HG03575 (cell line): Measurements from ENCODE around the gene ARFGAP2.

Experiments
- ATAC-seq: cut with Tn5 transposase; IDR thresholded peaks from one replicate; pipeline ENCODE4 v1.9.1; 2021; ENCODE audit not compliant: unreplicated experiment, insufficient number of reproducible peaks, low FRiP score; ENCODE audit errors: extremely low read depth

ARFGAP2 gene

DNA sequence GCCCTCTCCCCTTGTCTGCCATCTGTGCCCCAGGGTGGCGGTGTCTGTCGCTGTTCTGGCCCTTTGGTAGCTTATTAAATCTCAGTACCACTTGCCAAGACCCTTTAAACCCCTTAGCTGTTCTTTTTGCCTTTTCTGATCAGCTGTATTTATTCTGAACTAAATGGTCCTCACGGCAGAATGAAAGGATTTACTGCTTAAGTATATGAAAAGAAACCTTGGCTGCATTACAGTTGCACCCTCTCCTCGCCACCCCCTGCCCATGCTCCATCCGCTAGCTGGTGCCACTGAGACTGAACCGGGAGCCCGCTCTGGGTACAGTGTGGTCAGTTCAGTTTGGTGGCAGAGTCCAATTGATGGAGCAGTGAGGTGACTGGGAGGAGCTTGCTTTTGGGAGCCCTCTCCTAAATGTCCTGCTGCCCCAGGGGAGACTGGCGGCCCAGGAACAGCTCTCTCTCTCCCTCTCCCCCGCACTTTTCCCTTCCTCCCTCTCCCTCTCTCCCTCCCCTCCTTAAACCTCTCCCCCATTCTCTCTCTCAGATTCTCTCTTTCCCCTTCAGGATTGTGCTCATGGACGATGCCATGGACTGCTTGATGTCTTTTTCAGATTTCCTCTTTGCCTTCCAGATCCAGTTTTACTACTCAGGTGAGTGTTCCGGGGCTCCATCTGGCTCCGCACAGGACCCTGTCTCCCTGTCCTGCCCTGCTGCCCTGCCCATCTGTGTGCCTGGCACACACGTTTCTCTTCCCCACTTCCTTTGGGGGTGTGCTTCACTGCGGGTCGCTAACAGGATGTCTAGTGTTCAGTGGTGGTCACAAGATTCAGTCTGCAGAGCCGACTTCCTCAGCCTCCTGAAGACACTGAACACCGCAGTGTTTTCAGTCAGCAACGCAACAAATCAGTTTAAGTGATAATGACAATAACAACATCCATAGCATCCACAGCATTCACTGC is 21.8 kb downstream of the ARFGAP2 start:
- no peak for ATAC-seq

DNA sequence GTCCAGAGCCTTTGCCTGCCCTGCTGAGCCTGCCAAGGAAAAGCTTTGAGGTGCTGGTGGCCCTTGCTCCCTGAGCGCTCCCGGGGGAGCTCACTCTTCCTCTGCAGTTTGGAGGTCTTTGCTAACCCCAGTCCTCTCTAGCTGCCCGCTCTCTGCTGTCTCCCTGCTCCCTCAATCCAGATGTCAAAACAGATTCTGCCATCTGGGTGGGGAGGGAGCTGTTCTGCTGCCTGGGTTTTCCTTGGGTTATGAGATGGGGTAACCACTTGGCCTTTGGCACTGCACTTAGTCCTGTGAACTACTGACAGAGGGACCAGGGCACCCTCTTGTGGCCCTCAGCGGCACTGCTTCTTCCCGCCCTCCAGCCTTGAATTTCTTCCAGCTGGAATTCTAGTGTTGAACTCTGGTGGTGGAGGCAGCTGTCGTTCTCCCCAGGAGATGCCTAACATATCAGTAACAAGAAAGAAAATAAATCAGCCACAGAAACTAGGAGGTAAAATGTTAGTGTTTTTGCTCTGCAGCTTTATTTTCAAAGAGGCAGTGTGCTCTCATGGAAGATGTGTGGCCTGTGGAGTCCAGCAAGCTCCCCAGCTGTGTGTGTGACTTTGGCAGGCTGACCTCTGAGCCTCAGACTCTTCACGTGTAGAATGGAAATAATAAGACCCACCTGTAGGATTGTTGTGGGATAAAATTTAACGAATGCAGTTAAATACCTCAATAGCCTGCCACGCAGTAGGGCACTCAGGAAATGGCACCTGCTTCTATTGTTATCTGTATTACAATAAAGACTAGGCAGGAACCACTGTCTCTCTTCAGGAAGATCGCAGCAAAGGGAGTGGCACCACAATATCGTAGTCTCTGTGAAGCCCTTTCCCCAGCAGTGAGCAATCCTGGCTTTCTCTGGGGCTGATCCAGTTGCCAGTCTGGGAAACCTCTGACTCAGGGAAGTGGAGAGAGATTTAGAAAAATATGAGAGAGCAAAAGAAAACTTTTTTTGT is 23.4 kb downstream of the ARFGAP2 start:
- ATAC-seq: no peak

DNA sequence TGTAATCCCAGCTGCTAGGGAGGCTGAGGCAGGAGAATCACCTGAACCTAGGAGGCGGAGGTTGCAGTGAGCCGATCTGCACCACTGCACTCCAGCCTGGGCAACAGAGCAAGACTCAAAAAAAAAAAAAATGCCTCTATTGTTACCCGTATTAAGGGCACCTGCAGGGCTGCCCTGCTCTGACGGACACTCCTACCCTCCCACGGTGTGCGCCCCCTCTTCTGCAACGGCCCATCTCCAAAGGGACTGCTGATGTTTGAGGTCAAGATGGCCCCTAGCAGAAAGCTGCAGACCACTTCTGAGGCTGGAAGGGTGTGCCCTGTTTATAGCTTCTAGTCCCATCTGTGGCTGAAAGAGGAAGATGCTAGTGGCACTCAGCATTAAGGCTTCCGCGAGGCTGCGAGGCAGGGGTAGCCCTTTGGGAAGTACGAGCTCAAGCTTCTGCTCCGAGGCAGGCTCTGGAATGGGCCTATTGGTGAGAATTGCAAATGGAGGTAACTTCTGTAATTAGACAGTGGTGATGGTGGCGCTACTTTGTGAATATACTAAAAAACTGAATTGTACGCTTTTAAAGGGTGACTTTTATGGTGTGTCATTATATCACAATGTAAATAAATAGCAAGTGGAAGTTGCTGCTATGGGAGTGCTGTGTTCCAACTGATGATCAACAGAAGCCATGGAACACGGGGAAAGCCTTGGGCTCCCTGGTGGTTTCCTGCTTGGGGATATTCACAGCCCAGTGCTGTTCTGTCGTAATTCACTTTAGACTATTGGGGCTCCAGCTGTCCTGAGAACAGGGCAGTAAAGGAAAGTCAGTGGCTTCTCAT is 24.3 kb downstream of the ARFGAP2 start:
- ATAC-seq: no peak

DNA sequence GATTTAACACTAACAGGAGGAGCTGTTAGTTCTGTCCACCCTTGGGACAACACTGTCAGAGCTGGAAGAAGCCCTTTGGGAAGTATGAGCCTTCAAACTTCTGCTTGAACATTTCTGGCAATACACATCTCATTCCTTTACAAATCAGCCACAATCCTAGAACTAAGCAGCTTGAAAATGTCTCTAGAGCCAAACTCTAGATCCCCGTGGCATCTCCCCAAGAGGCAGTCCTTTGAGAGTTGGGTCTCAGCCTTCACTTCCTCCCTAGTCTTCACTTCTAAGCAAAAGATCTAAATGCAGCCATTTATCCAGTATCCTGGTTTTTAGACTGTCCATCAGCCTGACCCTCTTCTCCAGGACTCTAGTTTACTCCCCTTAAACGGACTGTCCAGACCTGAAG is 26.9 kb downstream of the ARFGAP2 start:
- ATAC-seq: no peak

DNA sequence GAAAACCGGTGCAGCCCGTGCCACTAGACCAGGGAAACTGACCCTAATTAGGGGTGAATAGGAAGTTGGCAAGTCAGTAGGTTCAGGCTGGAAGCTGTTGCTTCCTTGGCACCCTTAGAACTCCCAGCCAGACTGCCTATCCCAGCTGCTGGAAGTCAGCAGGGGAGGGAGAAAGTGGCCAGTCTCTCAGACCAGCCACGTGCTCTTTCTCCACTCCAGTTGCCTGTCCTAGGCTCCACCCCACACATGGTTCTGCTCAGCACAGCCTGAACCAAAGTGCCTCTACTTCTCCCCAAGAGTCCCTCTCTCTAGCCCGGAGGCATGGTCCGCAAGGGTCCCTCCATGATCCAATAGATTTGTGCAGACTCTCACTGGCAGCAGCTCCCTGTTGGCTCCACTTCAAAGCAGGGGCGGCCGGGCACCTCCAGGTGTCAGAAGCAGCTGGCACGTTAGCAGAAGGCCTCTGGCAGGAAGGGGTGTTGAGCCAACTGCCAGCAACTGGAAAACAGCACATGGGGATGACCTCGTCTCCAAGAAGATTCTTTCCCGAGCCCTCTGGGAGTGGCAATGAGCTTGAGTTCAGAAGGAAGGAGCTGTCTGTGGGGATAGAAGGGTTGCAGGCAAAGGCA is 27.7 kb downstream of the ARFGAP2 start:
- no peak for ATAC-seq

DNA sequence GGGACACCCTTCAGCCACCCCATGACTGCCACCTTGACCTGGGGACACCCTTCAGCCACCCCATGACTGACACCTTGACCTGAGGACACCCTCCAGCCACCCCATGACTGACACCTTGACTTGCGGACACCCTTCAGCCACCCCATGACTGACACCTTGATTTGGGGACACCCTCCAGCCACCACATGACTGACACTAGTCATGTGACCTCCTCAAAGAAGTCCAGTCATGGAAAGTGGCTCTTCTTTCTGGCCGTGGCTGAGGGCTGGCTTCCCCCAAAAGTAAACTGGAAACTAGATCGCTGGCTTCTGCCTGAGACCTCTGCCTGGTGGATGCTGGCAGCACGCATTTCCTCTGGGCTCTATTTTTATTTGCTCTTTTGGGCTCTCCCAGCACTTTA is 28.4 kb downstream of the ARFGAP2 start:
- ATAC-seq: no peak

DNA sequence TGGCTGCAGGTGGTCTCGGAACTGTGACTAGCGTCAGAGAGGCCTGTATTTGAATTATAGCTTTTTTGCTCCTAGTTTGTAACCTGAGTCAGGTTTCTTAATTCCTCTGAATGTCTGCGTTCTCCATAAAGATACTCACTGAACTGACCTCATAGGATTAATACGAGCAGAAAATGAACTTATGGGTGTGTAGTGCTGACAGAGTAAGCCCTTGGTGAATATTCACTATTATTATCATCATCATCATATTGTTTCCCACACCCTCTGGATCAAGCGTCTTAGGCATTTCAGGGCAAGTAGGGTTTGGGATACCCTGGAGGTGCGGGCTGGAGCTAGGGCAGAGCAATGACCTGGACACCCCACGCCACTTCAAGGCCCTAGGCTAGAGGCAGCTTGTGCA is 29.0 kb downstream of the ARFGAP2 start:
- ATAC-seq: no peak

DNA sequence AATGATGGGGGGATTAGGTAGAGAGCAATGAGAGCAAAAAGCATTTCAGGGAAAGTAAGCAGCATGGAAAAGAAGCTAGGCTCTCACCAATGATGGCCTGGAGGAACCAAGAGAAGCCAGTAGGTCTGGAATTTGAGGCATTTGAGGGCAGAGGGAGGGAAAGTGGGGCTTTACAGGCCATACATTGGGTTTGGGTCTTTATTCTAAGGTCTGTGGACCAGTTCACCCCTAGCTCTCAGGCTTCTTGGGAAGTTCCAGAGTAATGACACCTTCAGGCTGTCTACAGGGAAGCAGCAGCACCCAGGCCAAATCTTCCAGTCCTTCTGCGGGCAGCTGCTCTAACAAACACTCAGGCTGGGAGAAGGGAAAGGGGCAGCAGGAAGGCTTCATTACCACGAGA is 29.4 kb downstream of the ARFGAP2 start:
- ATAC-seq: no peak

DNA sequence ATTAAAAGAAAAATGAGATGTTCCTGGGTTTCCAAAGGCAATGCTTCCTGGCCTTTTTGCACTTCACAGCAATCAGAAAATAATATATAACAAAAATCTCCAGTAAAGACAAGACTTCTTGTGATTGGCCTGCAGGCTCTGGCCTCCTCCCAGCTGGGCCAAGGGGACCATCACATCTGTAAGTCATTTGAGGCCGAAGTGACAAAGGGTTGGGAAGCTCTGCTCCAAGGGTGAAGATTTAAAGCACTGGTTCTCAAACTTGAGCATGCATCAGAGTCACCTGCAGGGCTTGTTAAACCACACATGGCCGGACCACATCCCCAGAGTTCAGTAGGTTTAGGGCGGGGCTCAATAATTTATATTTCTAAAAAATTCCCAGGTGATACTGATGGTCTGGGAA is 32.1 kb downstream of the ARFGAP2 start:
- no peak for ATAC-seq

DNA sequence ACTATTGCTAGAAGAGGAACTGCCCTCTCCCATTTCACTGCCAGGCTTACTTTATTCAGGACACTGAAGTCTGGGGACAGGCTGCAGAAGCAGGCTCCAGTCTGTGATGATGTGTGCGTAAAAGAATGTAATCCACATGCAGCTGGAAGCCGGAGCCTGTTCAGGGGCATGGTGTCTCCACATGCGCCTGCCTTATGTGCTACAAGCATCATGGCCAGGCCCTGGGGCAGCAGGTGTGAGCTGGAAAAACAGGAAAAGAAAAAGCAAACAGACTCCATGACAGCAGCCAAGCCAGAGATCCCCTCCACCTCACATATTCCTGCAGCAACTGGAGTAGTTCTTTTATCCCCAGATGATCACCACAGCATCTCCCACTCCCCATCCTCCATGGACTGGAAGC is 33.4 kb downstream of the ARFGAP2 start:
- ATAC-seq: no peak

DNA sequence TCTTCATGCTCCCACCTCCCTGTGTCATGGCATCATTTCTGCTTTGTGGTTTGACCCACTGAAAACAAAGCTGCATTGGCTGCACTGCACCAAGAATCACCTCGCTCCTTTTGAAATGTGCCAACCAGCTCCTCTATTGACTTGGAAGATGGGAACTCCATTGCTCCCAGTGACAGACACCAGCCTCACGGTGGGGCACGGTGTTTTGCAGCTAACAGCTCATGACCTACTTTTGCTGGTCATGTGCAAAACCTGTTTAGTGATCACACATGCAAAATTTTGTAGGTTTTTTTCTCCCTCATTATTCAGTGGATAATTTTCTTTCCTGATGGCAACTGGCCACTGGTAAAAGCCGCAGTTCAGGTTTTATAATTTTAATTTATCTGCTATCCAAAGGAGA is 36.8 kb downstream of the ARFGAP2 start:
- no peak for ATAC-seq

DNA sequence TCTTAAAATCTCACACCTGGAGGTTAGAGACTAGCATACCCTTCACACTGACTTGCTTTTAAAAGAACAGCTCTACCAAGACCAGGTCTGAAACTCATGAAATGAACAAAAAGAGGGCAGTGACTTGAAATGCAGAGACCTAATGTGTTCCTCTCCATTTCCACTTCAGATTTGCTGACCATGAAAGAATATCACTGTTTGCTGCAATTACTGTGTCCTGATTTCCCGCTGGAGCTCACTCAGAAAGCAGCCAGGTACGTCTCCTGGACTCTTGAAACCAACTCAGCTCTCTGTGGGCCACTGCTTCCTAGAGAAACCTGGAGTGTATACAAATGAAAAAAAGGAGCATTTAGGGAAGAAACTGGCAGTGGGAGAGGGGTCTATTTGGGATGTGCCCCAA is 39.2 kb downstream of the ARFGAP2 start:
- no peak for ATAC-seq

DNA sequence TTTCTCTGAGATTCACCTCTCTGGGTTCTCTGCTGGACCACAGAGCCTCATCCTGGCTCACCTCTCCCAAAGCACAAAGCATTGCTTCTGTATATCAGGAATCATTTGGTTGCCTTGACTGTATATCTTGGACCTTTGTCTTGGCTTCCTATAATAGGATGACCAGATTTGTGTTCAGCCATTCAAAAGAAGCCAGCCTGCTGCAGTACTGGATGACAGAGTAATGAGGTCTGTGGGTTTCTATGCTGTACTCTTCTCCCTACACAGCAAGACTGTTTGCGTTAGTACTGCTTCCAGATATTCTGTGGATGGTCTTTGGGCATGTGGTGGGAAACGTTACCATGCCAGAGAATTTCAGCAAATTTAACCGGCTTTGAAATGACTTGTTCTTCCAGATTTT is 39.8 kb downstream of the ARFGAP2 start:
- ATAC-seq: no peak

DNA sequence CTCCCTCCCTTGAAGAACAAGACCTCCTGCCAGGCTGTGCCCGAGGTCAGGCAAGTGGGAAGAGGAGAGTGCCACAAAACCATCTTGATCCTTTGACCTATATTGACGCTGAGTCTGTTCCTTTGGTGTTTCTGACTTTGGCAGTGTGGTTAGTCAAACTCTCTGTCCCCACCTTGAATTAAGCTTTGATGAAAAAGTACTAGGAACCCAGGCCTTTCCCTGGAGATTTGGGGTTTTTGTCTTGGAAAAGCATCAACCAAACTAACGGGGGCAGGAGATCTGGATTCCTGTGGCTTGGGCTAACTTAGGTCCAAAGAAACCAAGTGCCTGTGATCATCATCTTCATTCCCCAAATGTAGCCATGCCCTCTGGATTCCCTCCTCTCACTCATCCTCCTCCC is 40.4 kb downstream of the ARFGAP2 start:
- ATAC-seq: no peak

DNA sequence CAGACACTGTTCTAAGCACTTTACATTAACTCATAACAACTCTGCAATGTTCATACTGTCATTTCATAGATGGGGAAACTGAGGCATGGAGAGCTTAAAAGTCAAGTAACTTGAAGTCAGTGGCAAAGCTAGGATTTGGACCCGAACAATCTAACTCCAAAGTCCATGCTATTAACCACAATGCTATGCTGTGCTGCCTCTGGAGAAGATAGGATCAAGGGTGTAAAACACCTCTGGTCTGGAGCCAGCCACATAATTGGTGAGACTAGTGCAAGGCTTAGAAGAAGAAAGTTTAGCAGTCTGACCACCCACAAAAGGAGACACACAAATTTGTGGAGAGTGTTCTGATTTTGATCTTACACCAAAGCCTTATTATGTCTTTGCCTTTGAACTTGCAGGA is 43.7 kb downstream of the ARFGAP2 start:
- no peak for ATAC-seq

DNA sequence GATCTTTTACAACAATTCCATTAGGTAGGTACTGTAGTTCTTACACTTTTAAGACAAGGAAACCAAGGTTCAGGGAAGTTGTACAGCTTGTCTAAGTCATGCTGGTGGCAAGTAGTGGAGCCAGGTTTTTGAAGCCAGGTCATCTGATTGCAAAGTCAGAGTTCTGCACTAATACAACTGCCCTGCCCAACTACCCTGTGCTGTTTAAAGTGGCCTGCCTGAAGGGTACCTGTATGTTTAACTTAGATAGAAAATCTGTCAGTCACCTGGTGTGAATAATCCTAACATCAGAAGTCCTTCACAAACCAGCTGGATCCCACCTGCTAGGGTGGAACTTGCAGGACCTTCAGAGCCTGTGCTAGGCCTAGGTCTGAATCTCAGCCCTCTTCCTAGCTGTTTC is 44.2 kb downstream of the ARFGAP2 start:
- no peak for ATAC-seq

DNA sequence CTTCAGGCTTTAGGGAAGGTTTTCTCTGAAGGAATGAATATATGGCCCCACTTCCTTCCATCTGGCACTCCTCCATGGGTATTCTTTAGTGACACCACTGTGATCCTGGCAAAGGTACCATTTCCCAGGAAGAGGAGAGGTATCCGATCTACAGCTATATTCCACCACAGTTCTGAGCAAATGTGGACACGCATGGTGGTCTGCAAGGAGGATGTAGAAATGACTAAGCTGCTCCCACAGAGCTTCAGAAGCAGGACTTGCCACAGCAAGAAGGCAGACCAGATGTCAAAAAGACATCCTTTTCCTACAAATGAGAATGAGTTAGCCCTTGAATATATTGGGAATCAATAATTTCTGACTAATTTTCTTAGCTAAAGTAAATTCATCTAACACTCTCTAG is 45.5 kb downstream of the ARFGAP2 start:
- ATAC-seq: no peak

DNA sequence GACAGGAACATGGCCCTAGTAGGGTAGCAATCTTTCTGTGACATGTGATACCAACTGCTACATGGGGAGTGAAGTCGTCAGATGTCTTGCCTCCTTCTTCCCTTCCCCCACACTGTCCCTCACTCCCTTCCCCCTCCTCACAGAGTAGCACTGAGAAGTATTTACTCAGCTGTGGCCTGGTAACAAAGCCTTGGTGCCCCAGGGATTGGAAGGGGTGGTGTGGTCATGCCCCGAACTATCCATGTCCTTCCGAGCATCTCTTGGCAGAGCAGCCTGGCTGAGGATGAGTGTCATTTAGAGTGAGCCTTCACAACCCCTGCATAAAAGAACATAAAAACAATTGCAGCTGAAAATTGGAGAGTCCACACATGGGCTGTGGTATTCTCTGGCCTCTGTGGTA is 46.1 kb downstream of the ARFGAP2 start:
- no peak for ATAC-seq

DNA sequence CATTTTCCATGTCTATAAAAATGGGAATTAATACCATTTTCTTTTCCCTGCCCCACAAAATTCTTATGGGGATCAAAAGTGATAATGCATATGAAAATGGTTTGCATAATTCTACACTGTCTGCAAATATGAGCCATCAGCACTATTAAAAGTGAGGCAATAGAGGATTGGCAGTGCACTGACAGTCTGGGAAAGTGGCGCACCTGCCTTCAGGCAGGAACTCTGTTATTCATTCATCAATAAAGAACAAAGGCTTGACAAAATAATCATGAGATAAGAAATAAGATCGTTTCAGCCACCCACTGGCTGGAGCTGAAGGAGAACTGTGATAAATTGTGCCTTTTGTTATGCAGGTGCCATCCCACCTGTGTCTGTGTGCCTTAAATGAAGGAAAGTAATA is 49.5 kb downstream of the ARFGAP2 start:
- no peak for ATAC-seq
